Right lobe of liver (tissue), 6 donors: ENCODE results near the gene ZNF789. TPM values are rescaled to one million over a fixed set of nuclear protein-coding genes. Genes with fewer than 3 reads are reported as not detected.
"Not testable (repeated sequence)": the region's sequence is repeated elsewhere in the genome, so short reads cannot be mapped to it uniquely, and the experiment has no call there.

Experiments used
- ATAC-seq, 4 donors: fragments of 200-7000 bp; cut with Tn5 transposase; one replicate each; pipeline ENCODE4 v1.9.1; 2020; ENCODE audit warnings: mild to moderate bottlenecking in 4 of 4, moderate library complexity in 4 of 4
- DNase-seq, 3 donors: peaks; one replicate each; pipeline ENCODE4 v3.0.0-alpha.2; 2020
- H3K27ac ChIP-seq, 3 donors: fragments of 200-600 bp; one replicate each; pipeline ENCODE4 v1.8.0; 2022
- H3K27me3 ChIP-seq, 2 donors: fragments of 200-600 bp; one replicate each; pipeline ENCODE4 v1.8.0; 2022
- H3K36me3 ChIP-seq, 4 donors: fragments of 200-600 bp; sonication (generic) in 1 of 4; one replicate each; pipeline versions ENCODE4 v1.5.1 to v1.8.0; 2017 to 2022; ENCODE audit warnings: control low read depth in 1 of 4
- H3K4me1 ChIP-seq, 4 donors: fragments of 200-600 bp; sonication (generic) in 1 of 4; one replicate each; pipeline versions ENCODE4 v1.5.1 to v1.8.0; 2017 to 2022; ENCODE audit warnings: control low read depth in 1 of 4
- H3K4me3 ChIP-seq, 3 donors: fragments of 200-600 bp; one replicate each; pipeline ENCODE4 v1.8.0; 2022
- H3K9me3 ChIP-seq, 4 donors: fragments of 200-600 bp; sonication (generic) in 1 of 4; one replicate each; pipeline versions ENCODE4 v1.5.1 to v1.8.0; 2017 to 2022; ENCODE audit warnings: control low read depth in 1 of 4
- CTCF ChIP-seq, 4 donors: fragments of 200-600 bp in 3 of 4; fragments of 450-650 bp in 1 of 4; IDR thresholded peaks; one replicate each; pipeline versions ENCODE4 v1.5.1 to v1.8.0; 2016 to 2022; ENCODE audit warnings: antibody characterized with exemption in 4 of 4, mild to moderate bottlenecking in 2 of 4
- POLR2A ChIP-seq: fragments of 450-650 bp; IDR thresholded peaks from one replicate; pipeline ENCODE4 v1.6.1; 2017; ENCODE audit warnings: antibody characterized with exemption, mild to moderate bottlenecking
- WGBS: methylation state at CpG from one replicate; pipeline ENCODE4 v1.1.6; 2018; ENCODE audit warnings: low coverage, low lambda C conversion rate; ENCODE audit not compliant: insufficient coverage; ENCODE audit errors: missing lambda C conversion rate; 5-methylcytosine and 5-hydroxymethylcytosine counted together
- intact Hi-C, 2 donors: fragments of 100-400 bp; cut with DNase I; formaldehyde crosslinking; loops; one replicate each; pipeline versions ENCODE4 v1.11.2 to v1.14.1; 2022
- total RNA-seq, 6 experiments: library from RNA; depleted of rRNA in 2 of 6; stranded (reverse); fragments of >200 nt in 2 of 6; fragmentation: NEBNext Ultra II Directional in 3 of 6; extraction: Animal tissue kit (Norgen Biotek cat#: 25700) in 3 of 6; gene quantifications; one replicate each; pipeline versions ENCODE4 v1.1.0 to v1.2.4, GENCODE V29; 2016 to 2023
- donor health status: DM: no; HTN: yes; CAD: no.
- donor health status: DM: no; HTN: no; CAD: no.
- donor health status: DM: no; HTN: no; CAD: no.
- donor health status: DM: no; HTN: yes; CAD: no.
- donor health status: DM: no; HTN: yes; CAD: no.

Gene ZNF789
- total RNA-seq, 6 experiments from 2014 or later, result 2.8 to 5.6 (median 4.0) TPM

DNA sequence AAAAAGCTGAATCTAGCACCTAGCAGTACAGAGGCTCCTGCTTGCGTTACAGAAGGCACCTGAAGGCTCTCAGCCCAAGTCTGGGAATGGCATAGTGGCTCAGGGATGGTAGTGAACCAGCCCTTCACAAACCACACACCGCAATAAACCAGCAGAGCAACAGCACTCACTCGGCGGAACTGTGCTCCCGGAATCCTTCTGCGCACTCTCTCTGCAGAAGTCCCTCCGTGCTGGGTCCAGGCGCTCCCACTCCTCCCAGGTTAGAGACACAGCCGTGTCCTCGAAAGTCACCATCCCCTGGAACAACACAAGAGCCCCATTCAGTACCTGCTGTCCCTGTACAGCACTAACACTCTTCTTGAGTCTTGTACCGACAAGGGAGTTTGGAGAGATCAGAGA lies 25.9 kb downstream of the ZNF789 start:
- Histone ChIP-seq H3K4me1 (peaks cover 3 to 22% (median 8%) of the 10 kb centered on the region in 4 donors), H3K9me3 (peaks cover 0 to 14% (median 5%) of the 10 kb centered on the region in 4 donors), H3K4me3 (peak overlapping the region; percentile 86 to 100 (median 87)), H3K36me3 (peaks cover 0 to 39% (median 11%) of the 10 kb centered on the region in 4 donors), H3K27ac (no peak overlapping the region), H3K27me3 (no peaks in the 10 kb centered on the region)
- ATAC-seq, result no peak
- 69% methylated on average over 10 of the region's 11 CpGs for WGBS
- TF ChIP-seq CTCF (IDR thresholded peaks at IDR 0.05) (no peak), POLR2A (no peak)
- intact Hi-C loops, result no loop called here
- peak in 1 of 3 donors; percentile 27 for DNase-seq

- Histone ChIP-seq H3K4me3 (peak overlapping the region; percentile 86 to 100 (median 87)), H3K27ac (peak overlapping the region; percentile 89 to 95 (median 94)), H3K4me1 (peaks cover 3 to 22% (median 8%) of the 10 kb centered on the region in 4 donors), H3K36me3 (peaks cover 0 to 31% (median 5%) of the 10 kb centered on the region in 4 donors), H3K9me3 (peaks cover 0 to 6% (median under 1%) of the 10 kb centered on the region in 4 donors), H3K27me3 (no peaks in the 10 kb centered on the region)
- ATAC-seq, result peak; percentile 2 to 32 (median 19)
- WGBS, result 0% methylated on average over 4 of the region's 14 CpGs
- intact Hi-C loops, result no loop called here
- no peak for DNase-seq
- TF ChIP-seq CTCF (IDR thresholded peaks at IDR 0.05), result no peak
- TF ChIP-seq POLR2A, result no peak
Measured at GRCh38 chr7:99499371-99499720, 26.7 kb downstream of the ZNF789 start.

DNA sequence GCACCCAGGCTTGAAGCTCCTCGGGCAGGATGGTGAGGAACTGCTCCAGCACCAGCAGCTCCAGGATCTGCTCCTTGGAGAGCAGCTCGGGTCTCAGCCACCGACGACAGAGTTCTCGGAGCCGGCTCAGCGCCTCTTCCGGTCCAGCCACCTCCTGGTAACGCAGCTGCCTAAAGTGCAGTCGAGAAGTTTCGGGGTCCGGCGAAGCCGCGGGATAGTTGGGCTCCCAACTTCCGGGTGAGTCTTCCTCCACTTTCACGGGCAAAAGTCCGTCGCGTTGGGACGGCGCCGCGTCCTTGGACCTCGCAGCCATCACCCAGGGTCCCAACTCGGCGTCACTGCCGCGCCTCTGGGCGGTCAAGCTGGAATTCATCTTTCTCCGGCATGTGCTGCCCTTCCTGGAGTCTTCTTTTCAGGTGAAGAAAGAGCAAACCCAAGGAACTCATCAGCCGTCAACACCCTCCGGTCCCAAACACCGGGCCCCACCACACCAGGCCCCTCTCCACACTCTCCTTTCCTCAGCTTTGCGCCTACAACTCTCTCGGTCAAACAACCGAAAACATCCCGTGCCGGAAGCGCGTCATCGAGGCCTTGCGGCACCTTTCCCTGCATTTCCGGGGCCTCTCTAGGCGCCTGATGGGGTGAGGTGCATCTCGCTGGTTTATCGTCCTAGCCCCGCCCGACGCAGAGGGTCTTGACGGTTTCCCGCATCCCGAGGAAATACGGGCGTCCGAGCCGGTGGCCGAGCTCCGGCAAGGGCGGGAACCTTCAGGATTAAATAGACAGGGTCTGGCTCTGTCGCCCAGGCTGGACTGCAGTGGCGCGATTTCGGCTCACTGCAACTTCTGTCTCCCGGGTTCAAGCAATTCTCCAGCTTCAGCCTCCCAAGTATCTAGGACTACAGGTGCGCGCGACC lies 27.3 kb downstream of the ZNF789 start, which contains the start of gene ZNF394:
ZNF394 (minus strand) TSS at position 561 of the 916 bp plus-strand sequence; CDS start at position 373, 188 bp downstream.
- peak within 1 kb of the TSS; percentile 86 to 100 (median 87) for H3K4me3 ChIP-seq
- H3K4me1 ChIP-seq, result peaks cover 3 to 22% (median 8%) of the 10 kb centered on the region in 4 donors
- H3K36me3 ChIP-seq, result peaks cover 0 to 26% (median 3%) of the 10 kb centered on the region in 4 donors
- ATAC-seq (peak; percentile 69 to 73 (median 70)), DNase-seq (peak; percentile 93 to 95 (median 94))
- no peaks in the 10 kb centered on the region for H3K27me3 ChIP-seq
- TF ChIP-seq POLR2A (peak; percentile 62), CTCF (IDR thresholded peaks at IDR 0.05) (no peak)
- 0% methylated on average over 23 of the region's 68 CpGs for WGBS
- H3K27ac ChIP-seq, result peak within 1 kb of the TSS; percentile 89 to 95 (median 94)
- intact Hi-C loops, result no loop called here
- no peaks in the 10 kb centered on the region for H3K9me3 ChIP-seq

DNA sequence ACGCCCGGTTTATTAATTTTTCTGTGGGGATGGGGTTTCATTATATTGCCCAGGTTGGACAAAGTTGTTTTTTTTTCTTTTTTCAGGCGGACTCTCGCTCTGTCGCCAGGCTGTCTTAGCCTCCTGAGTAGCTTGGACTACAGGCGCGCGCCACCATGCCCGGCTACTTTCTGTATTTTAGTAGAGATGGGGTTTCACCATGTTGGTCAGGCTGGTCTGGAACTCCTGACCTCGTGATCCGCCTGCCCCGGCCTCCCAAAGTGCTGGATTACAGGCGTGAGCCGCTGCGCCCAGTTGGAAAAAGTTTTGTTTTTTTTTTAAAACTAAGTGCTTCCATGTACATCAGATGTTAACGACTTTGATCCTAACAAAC lies 27.9 kb downstream of the ZNF789 start:
- ATAC-seq (no peak), DNase-seq (peak in 1 of 3 donors; percentile 30)
- H3K4me1 ChIP-seq, result peaks cover 3 to 22% (median 9%) of the 10 kb centered on the region in 4 donors
- H3K4me3 ChIP-seq, result peak overlapping the region; percentile 86 to 100 (median 87)
- TF ChIP-seq CTCF (IDR thresholded peaks at IDR 0.05) (no peak), POLR2A (no peak)
- peak overlapping the region in 2 of 3 donors; percentile 94 to 95 for H3K27ac ChIP-seq
- WGBS, result 52% methylated on average over 13 of the region's 16 CpGs
- H3K36me3 ChIP-seq, result peaks cover 0 to 21% (median 3%) of the 10 kb centered on the region in 4 donors
- H3K27me3 ChIP-seq, result no peaks in the 10 kb centered on the region
- intact Hi-C loops, result no loop called here
- H3K9me3 ChIP-seq, result no peaks in the 10 kb centered on the region

GRCh38 chr7:99501236-99501635 lies 28.5 kb downstream of the ZNF789 start:
- H3K4me3 ChIP-seq, H3K27me3 ChIP-seq, ATAC-seq, H3K9me3 ChIP-seq, intact Hi-C loops, H3K27ac ChIP-seq: not testable (repeated sequence)
- H3K36me3 ChIP-seq, result peaks cover 0 to 16% (median 2%) of the 10 kb centered on the region in 4 donors
- peaks cover 3 to 28% (median 12%) of the 10 kb centered on the region in 4 donors for H3K4me1 ChIP-seq
- WGBS, result 96% methylated on average over 12 of the region's 12 CpGs
- DNase-seq, result peak in 1 of 3 donors; percentile 16
